GM19193 (cell line): ENCODE results near the gene CSF1.

ENCODE experiments used
- POLR2A ChIP-seq: IDR thresholded peaks from 4 replicates; pipeline ENCODE4 v1.6.1; 2011; ENCODE audit not compliant: insufficient read depth, insufficient read length; ENCODE audit errors: extremely low read depth

The CSF1 gene

DNA sequence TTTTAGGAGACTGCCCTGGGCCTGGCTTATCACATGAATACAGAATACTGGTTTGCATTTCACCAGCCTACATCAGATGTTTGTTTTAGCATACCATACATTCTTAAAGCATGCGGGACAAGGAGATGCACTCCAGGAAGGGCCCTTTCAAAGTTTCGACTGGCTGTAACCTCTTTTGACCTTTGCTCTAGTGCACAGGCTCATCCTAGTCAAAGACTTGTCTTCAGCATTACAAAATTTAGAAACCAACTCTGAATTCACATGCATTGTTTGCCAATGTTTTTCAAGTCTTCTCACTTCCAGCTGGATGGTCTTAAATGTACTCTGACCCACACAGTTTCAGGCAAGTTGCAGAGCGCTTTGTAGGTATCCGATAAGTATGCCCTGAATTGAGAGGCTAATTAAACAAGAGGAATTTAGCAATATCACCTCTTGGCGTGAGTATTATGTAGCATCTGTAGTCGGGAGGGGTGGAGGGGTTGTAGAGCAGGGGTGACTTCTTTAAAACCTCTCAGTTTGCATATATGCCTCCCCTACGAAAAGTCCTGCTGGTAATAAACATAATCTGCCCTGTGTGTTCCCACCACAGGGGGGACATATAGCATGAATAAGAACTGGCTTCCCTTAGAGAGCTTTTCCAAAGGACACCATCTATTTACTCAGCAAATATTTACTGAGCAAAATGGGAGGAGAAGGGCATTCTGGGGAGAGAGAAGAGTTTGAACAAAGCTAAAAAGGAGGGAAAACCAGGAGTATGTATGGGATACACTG lies 49.5 kb downstream of the CSF1 start:
- TF ChIP-seq POLR2A = no peak

GRCh38 chr1:109960745-109961094 lies 50.1 kb downstream of the CSF1 start:
- no peak for TF ChIP-seq POLR2A

GRCh38 chr1:109963864-109964263 lies 53.2 kb downstream of the CSF1 start:
- no peak for TF ChIP-seq POLR2A

- TF ChIP-seq POLR2A = no peak
Measured at GRCh38 chr1:109969146-109969829, 58.6 kb downstream of the CSF1 start.

DNA sequence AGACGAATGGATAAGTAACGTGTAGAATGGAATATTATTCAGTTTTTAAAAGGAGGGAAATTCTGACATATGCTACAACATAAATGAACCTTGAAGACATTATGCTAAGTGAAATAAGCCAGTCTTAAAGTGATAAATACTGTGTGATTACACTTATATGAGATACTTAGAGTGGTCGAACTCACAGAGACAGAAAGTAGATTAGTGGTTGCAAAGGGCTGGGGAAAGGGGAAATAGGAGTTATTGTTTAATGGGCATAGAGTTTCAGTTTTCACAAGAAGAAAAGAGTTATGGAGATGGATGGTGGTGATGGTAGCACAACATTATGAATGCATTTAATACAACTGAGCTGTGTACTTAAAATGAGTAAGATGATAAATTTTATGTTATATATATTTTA lies 59.3 kb downstream of the CSF1 start:
- no peak for TF ChIP-seq POLR2A

DNA sequence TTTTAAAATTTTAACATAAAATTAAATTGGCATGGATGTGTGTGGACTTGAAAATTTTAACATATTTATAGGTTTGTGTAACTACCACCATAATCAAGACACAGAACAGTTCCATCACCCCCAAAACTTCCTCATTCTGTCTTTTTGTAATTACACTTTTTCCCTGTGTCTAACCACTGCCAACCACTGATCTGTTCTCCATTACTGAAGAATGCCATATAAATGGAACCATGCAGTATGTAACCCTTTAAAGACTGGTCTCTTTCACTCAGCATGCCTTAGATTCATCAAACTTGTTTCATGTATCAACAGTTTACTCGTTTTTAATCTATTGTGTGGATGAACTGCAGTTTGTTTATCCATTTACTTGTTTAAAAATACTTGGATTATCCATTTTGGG lies 60.9 kb downstream of the CSF1 start:
- no peak for TF ChIP-seq POLR2A

GRCh38 chr1:109974191-109974590 lies 63.5 kb downstream of the CSF1 start:
- TF ChIP-seq POLR2A = no peak

DNA sequence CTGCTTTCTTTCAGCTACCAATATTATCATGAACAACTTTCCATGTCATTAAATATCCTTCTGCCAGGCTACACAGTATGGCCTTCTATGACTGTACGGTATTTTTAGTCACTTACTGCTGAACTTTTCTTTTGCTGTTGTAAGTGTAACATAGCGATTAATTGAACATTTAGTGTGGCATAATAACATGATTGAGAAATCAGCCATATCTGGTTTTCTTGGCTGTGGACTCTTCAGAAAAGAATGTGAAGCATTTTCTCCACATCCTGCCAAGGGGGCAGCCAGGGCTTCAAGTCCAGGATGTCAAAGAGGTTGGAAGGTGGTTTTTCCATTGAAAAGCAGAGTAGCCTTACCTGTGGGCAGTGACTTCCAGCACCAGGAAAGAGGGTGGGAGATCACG lies 65.1 kb downstream of the CSF1 start:
- no peak for TF ChIP-seq POLR2A

- TF ChIP-seq POLR2A = no peak
Measured at GRCh38 chr1:109976762-109977161, 66.1 kb downstream of the CSF1 start.

DNA sequence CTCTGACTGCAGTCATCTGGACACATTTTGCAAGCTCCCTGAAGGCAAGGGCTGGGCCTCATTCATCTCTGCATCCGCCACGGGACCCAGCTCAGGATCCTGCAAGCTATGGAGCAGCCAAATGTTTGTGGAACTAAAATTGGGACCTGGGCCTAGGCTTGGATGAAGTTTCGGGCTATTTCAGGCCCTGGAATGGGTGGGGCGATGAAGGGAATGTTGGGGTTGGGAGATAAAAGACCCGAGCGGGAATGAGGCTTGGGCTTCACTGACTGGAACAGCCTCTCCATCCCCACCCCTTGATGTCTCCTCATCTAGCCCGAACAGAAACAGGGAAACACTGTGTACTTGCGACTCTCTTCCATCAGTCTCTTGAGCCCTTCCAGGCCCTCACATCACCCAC lies 66.6 kb downstream of the CSF1 start:
- no peak for TF ChIP-seq POLR2A

- TF ChIP-seq POLR2A = no peak
Measured at GRCh38 chr1:109977657-109978378, 67.2 kb downstream of the CSF1 start.

DNA sequence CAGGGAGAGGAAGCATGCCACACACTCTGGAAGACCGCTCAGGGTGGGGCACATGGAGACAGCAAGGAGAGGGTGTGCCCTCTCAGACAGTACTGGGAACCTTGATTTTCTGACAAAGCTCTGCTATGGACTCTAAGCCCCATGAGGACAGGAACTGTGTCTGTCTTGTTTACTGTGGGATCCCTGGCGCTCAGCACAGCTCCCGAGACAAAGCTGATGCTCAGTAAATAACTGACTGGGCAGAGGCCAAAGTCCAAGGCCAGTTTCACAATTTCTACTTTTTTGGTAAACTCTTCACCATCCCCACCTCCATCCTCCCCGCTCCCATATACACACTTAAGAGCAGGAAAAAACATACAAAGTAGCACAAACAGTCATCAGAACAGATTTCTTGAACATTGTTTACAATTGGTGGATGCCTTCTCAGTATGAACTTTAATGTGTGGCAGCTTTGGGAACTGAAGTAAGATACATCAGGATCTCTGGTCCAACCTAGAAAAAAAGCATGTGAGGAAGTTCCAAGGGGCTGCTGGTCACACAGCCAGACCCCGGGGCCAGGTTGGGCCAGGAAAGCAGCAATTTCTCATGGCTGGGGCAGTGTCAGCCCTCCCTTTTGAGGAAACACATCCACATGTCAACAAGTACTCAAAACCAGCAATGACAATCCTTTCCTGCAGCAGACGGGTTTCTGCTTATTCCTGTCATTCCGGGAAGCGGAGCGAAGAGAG lies 68.3 kb downstream of the CSF1 start:
- no peak for TF ChIP-seq POLR2A

DNA sequence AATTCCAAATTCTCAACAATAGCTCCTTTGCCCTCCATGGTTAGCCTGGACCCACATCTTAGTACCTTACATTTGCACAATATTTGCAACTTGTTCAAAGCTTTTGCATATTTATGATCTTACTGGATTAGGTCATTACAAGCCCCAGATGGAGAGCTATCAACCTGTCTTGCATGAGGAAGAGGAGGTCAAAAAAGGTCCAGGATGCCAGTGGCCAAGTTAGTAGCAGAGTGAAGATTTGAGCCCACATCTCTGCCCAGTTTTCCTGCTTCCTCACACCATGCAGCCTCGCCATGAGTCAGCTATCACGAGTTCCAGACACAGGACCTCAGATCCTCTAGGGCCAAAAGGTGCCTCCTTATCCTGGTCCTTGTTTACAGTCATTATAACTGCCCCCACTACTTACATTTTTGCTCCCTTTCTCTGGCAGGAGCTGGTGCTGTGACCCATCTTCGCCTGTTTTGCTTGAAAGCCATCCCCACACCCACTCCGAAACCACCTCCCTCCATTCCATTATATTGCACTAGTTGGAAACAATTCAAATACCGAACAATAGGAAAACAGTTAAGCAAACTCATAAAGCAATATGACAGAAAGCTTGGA lies 68.9 kb downstream of the CSF1 start:
- TF ChIP-seq POLR2A = no peak
